T-helper 2 cell treated with Interferon-gamma antibody and Interleukin-4, amounts not matched to agents 100 ng/mL and 5 ng/mL, for 36 hours (primary cell): ENCODE data around the gene CDK5RAP3. TPM values are rescaled to one million over a fixed set of nuclear protein-coding genes. Genes with fewer than 3 reads are reported as not detected.
"Not testable (repeated sequence)": the region's sequence is repeated elsewhere in the genome, so short reads cannot be mapped to it uniquely, and the experiment has no call there.

ENCODE experiments used
- intact Hi-C: fragments of 100-400 bp; cut with micrococcal nuclease; formaldehyde crosslinking; loops from one replicate; pipeline ENCODE4 v1.15.1; 2023
- total RNA-seq: library from RNA; stranded (reverse); gene quantifications from 2 replicates; pipeline ENCODE4 v1.2.3, GENCODE V29; 2022

The CDK5RAP3 gene
- total RNA-seq, 1 donor from 2014 or later, result 214 TPM

DNA sequence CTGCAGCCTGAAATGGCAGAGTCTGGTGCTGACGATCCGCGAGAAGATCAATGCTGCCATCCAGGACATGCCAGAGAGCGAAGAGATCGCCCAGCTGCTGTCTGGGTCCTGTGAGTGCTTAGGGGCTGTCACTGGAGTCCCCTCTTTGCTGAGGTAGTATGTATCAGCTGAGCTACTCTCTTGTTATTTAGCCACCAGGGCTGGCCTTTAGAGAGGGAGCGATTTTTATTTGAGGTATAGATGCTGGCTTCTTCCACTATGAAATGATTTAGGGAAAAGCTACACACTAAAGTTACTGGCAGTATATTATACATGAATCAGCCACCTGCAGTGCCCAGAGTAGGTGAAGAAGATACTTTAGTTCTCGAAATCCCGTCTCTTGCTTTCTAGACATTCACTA lies 2.6 kb downstream of the CDK5RAP3 start:
- intact Hi-C loops, result no loop called here

DNA sequence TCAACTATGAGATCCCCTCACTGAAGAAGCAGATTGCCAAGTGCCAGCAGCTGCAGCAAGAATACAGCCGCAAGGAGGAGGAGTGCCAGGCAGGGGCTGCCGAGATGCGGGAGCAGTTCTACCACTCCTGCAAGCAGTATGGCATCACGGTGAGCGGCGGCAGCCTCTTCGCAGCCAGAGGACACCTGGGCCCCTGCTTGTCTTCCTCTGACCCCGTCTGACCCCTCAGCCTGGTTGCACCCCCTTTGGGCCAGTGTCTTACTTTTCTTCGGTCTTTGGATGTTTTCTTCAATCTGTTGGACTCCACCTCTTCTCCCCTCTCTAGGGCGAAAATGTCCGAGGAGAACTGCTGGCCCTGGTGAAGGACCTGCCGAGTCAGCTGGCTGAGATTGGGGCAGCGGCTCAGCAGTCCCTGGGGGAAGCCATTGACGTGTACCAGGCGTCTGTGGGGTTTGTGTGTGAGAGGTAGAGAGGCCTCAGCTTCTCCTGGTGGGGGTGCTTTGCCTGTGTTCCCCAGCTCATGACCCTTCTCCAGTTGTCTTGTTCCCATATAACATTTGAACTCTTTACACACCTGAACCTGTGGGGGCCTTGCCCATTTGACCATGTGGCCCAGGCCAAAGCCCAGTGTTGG lies 4.4 kb downstream of the CDK5RAP3 start:
- intact Hi-C loops, result no loop called here

DNA sequence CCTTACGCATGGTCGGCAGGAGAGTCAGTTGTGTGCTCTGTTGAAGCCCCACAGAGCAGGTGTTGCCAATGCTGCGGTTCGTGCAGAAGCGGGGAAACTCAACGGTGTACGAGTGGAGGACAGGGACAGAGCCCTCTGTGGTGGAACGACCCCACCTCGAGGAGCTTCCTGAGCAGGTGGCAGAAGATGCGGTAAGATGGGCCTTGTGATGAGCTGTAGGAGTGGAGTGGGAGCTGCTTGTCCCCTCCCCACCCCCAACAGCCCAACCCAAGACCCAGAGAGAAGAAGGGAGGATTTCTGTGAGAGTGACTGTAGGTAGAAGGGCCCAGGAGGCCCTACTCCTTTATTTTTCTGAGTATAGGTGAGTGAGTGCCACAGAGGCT lies 4.9 kb downstream of the CDK5RAP3 start:
- intact Hi-C loops, result no loop called here

DNA sequence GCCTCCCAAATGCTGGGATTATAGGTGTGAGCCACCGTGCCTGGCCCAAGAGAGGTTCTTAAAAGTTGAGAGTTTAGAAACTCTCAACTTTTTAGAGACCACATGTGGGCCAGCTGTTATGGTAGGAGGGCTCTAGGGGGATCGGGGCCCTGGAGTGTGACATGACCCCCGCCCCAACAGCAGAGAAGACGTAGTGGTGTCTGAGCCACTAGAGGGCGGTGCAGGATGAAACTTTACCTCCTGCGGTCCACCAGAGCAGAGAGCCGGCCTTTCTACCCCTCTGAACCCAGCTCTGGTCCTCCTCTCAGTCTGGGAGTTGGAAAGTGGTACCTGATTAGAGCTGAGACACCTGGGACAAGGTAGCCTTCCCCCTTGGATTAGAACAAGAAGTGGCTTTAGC lies 7.4 kb downstream of the CDK5RAP3 start:
- intact Hi-C loops, result loop anchor here (2.0 kb wide), 1 partner anchor 38 kb away; no protein-coding TSS in a partner anchor

DNA sequence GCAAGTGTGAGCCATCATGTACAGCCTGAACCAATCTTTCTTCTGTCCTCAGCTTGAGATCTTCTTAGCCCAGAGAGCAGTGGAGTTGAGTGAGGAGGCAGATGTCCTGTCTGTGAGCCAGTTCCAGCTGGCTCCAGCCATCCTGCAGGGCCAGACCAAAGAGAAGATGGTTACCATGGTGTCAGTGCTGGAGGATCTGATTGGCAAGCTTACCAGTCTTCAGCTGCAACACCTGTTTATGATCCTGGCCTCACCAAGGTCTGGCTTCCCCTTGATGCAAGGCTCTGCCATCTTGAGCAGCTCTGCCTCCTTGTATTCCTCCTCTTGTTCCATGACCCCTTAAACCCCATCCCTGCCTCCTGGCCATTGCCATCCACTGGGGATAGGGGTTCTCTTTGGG lies 9.6 kb downstream of the CDK5RAP3 start:
- intact Hi-C loops, result no loop called here

DNA sequence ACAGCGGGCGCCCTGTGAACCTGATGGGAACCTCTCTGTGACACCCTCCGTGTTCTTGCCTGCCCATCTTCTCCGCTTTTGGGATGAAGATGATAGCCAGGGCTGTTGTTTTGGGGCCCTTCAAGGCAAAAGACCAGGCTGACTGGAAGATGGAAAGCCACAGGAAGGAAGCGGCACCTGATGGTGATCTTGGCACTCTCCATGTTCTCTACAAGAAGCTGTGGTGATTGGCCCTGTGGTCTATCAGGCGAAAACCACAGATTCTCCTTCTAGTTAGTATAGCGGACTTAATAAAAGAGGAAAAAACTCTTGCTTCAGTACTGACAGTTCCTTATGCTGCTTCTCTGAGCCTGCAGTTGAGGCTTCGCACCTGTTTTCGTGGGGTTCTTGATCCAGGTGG lies 10.5 kb downstream of the CDK5RAP3 start:
- intact Hi-C loops, result no loop called here

DNA sequence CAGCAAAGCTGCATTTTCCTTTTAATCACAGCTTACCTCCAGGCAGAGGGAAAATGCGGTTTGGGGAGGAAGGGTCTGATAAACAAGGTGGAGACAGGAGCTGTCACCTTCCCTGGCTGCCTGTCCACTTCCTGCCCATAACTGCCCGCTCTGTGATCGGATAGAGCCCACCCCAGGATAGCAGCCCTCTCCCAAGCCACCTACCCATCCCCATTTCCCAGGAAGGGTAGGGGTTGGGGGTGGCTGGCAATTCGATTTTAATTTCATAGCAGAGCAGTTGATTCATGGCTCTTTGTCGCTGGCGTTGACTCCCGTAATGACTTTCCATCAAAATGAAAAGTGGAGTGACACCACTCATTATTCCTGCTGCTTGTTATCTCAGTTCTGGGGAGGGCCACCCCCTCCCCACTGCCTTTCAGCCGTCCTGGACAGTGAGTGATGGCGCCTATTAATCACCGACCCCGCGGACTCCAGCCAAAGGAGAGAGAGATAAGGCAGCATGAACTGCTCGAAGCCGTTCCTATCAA lies 11.2 kb downstream of the CDK5RAP3 start:
- intact Hi-C loops, result no loop called here

DNA sequence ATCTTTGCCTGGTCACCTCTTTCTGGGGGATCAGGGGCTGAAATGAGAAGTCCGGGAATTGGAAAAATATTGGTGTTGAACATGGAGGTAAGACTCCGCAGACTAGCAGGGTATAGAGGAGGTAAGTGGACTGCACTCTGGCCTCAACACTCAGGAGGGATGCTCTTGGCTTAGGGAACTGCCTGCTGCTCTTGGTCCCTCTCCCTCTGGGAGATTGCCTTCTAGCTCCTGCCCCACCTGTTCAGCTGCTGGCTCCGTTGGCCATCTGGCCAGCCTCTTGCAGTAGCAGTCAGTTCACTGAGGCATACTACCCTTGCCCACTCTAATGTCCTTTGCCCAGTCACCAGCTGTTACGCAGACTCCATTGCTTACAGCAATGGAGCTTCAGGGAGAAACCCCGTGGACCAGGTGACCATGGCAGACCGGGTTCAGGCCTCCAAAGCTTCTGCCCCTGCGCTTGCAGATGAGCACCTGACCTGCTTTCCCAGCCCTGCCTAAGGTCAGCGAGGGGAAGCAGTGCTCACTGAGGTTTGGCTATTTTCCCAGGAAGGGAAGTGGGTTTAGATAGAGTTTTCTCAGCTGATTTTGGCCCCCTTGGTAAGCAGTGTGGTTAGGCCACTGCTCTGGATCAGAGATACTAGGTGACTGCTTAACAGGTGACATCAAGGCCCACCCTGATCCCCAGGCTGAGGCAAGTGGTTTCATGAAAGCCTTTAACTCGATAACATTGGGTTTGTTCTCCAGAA lies 11.9 kb downstream of the CDK5RAP3 start:
- intact Hi-C loops, result no loop called here

DNA sequence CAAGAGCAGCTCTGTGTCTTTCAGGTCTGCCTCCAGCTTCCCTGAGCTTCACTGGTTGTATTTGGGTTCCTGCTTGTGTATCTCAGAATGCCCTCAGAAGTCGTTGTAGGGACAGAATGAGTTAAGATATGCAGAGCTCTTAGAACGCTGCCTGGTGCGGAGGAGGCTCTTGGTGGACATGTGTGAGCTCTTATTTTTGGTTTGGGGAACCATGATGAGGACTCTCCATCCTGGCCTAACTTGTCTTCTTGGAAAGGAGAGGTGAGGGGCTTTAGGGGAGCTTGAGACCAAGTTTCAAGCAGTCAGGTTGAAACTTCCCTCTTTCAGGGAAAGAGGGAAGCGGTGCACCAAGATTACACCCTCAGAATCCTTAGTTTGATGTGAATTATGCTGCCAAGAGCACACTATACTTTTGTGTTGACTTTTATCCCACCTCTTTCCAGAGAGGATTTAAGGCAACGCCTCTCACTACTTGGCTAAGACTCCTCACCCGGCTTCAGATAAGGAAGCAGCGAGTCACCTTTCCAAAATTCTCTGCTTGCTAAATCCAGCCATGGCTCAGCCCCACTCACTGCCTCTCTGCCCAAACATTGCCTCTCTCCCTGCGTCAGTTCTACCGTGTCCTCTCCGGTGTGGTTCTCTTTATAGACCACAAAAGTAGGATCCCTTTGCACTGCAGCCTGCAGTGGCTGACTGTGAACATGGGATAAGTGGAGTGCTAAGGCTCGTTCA lies 12.7 kb downstream of the CDK5RAP3 start:
- intact Hi-C loops, result no loop called here

DNA sequence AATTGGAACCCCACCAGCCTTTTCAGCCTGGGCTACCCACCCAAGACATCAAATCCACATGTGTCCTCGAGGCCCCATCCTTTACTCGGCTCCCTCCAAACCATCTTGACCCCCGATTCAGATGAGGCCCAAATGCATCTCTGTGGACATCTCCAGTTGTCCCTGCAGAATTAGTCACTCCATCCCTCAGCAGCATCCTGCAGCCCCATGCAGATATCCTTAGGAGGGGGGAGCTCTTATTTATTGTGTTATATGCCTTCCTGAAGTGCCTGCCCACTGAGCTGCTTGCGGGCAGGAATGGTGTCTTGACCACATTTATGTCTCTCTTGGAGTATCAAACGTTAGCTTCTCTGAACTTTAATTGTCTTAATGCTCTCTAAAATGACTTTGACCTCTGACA lies 15.6 kb downstream of the CDK5RAP3 start:
- intact Hi-C loops, result no loop called here

DNA sequence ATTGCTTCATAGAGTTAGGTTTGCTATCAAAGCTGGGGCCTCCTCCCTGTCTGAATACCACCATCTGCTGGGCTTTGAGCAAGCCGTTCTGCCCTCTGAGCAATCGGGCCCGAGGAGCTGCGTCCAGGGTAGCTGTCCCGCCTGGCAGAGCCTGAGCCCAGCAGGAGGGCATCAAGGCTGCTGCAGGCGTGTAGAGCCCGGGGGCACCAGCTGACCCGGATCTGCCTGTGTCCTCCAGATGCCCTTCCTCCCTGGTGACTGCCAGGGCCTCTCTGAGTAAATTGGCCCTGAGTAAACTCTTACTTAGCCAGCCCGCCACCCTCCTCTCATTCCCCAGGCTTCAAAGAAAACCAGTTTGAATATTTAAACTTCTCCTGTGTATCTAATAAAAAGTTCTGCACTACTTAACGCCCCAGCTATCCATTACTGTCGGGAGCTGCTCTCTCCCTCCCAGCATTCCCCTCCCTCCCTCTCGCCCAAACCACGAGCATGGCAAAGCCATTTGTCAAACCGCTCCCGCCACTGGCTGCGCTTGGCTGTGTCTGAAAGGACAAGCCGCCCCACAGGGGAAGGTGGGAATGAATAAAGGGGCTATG lies 16.4 kb downstream of the CDK5RAP3 start:
- intact Hi-C loops, result no loop called here

DNA sequence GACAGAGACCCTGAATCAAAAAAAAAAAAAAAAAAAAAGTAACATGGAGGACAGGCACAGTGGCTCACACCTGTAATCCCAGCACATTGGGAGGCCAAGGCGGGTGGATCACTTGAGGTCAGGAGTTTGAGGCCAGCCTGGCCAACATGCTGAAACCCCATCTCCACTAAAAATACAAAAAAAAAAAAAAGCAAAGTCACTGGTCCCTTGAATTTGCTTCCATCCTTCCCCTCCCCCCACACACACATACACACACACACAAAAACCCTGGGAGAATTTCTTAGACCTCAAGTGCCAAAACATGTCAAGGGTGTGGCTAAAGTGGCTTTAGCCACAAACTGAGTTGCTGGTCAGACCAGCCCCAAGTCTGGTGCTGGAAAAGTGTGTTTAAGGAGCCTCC lies 17.5 kb downstream of the CDK5RAP3 start:
- intact Hi-C loops, result not testable (repeated sequence)

DNA sequence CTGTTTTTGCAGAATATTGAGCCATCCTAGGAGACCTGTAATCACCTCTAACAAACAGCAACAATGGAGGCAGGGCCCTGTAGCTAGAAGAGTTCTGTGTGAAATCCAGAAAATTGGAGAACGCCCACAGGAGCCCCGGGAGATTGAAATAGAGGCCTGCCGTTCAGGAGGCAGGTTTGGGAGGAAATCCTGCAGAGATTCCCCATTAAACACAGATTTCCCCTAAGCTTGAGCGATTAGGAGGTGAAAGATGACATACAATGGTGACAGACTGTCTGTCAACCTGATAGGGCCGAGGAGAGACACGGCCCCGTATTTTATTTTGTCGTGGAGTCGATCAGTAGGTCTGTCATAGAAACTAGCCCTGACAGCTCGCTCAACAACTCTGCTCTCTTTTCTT lies 18.2 kb downstream of the CDK5RAP3 start:
- intact Hi-C loops, result no loop called here

DNA sequence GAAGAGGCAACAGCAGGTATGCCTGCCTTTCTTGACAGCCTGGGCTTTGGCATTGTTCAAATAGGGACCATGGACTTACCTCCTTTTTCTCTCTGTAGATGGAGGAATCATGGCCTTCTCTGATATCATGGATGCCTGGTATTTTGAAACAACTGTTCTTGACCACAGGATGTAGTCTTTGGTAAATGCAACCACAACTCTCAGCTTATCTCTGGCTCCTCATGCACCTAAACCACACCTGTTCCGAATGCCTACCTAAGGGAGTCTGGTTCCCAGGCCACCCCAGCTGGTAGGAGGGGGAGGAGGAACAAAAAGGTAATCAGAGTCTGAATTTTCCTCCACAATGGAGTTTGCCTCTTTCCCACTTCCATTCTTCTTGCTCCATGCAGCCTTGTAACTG lies 18.8 kb downstream of the CDK5RAP3 start:
- intact Hi-C loops, result no loop called here

DNA sequence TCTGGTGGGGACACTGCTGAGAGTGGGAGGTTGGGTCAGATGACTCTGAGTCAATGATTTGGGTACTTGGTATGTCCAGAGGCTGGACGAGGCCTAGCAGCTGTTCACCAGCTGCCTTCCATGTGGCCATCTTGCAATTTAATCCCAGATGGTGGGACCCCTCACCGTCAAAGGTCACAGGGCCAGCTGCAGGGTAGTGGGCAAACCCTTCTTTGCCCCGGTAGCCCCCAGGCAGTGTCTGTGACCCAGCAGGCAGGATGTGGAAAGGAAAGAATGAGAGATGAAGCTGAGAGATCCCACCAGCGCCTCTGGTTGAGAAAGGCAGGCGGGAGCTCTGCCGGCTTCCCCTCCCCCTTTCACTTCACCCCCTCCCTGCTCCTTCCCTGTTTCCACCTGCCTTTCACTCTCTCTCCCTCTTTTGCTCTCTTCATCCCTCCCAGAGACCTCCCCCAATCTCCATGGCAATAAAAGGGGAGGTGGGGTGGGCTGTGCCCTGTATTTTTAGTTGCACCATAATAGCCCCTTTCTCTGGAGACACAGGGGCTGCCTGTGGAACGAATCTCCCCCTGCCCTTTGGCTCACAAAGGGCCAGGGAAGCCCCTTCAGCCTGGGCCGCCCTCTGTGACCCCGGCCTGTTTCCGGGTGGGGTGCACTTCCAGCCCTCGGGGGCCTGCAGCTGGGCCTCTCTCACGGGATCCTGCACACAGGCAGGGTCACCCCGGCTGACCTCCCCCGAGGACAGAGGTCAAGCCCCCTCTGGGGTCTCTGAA lies 20.2 kb downstream of the CDK5RAP3 start:
- intact Hi-C loops, result no loop called here

DNA sequence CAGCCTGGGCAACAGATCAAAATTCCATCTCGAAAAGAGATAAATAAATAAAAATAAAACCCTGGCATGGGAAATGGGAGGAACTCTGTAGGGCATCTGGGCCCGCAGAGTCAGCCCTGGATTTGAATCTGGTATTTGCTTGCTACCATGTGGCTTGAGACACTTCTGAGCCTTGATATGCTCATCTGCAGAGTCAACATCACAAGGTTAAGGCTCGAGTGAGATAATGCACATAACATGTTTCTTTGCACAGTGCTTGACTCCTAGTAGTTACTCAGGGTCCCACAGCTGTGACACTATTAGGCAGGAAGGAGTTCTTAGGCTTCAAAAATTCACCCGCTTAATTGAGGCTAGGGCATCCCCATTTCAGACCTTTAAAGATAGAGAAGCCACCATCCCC lies 21.3 kb downstream of the CDK5RAP3 start:
- intact Hi-C loops, result no loop called here

DNA sequence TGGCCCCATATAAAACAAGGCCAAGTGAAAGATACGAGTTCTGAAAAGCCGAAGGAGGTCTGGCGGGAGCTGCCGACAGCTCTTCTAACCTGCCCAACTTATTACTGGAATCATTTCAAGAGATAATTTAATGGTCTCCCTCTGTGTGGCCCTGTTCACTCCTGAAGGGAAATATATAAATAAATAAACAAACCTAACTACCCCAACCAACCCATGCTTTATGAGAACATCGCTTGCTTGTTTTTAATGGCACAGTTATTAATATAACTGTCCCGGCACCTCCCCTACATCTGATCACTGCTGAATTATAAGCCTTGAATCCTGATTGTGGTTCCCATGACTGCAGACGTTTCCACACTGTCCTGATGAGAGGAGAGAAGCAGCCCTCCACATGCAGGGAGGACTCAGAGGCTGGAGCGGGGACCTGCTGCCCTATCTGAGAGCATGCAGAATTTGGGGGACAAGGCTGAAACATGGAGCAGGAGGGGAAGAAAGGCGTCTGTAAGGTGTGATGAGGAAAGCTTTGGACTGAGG lies 22.2 kb downstream of the CDK5RAP3 start:
- intact Hi-C loops, result no loop called here

DNA sequence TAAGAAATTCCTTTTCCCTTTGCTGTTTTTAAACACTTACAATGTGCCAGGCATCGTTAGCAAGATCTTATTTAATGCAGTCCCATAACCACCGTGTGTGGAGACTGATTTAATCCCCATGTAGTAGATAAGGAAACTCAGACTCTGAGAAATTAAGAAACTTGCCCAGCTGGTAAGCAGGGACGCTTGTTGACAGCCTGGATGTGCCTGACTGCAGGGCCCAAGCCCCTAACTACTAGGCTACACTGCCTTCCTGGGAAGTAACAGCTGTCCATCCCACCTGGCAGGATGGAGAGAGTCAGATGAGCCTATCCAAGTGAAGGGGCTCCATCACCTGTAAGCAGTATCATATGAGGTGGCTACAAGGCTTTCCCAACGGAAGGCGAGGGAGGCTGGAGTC lies 23.1 kb downstream of the CDK5RAP3 start:
- intact Hi-C loops, result no loop called here

DNA sequence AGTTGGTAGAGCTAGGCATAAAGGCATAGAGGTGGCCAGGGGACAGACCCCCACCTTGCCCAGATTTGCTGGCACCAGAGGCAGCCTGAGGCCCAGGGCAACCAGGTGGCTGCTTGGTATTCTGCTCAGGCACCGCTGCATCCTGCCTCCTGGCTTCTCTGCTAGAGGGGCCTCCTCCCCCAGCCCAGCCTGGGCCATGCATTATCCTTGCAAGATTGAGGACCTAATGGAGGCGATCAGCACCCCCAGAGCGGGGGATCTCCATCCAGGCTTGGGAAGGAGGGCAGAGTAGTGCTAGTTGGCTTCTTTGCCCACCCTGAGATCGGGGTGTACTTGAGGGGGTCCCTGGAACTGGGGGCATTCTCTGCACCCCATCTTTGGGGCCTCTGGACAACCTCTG lies 23.8 kb downstream of the CDK5RAP3 start:
- intact Hi-C loops, result no loop called here

DNA sequence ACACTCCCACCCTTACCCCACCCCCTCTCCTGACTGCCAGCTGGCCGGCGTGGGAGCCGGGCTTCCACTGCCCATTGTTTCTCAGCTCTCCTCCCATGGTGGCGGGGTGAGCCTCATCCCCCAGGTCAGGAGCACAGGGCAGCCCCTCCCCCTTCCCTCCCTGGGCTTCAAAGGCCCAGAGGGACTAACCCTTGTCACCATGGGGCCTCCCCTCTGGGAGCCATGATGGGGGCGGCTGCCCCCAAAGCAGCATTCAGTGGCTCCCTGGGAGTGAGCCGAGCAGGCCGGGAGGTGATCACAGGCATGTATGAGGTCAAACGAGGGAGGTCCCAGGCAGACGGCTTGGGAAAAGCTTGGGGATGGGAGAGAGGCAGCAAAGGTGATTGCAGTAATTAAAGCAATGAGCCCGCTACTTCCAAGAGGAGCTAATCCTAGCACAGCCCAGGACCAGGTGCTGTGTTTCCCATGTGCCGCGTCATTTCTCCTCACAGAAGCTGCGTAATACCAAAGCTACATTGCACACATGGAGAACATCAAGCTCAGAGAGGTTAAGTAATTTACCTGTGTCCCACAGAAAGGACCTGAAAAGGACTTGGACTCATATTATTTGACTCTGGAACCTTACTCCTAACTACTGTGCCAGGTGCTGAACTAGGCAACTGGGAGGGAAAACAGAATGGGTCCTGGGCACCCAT lies 24.5 kb downstream of the CDK5RAP3 start:
- intact Hi-C loops, result no loop called here
